Hepatocyte (in vitro differentiated cells): ENCODE results near the gene METTL21C. TPM values are rescaled to one million over a fixed set of nuclear protein-coding genes. Genes with fewer than 3 reads are reported as not detected.

Experiments
- DNase-seq: peaks from one replicate; pipeline ENCODE4 v3.0.0-alpha.2; 2016; ENCODE audit warnings: low spot score
- H2AFZ ChIP-seq: fragments of 200-600 bp; sonication (generic); 2 replicates; pipeline ENCODE4 v1.6.0; 2016; ENCODE audit warnings: antibody characterized with exemption, mild to moderate bottlenecking
- H3K27ac ChIP-seq: fragments of 200-600 bp; sonication (generic); 2 replicates; pipeline ENCODE4 v1.5.1; 2016; ENCODE audit warnings: mild to moderate bottlenecking
- H3K27me3 ChIP-seq: fragments of 200-600 bp; sonication (generic); 2 replicates; pipeline ENCODE4 v1.6.1; 2016
- H3K36me3 ChIP-seq: fragments of 200-600 bp; sonication (generic); replicated peaks from 2 replicates; pipeline ENCODE4 v1.5.1; 2016; ENCODE audit warnings: low read depth; ENCODE audit not compliant: insufficient read depth
- H3K4me1 ChIP-seq: fragments of 200-600 bp; sonication (generic); 2 replicates; pipeline ENCODE4 v1.5.1; 2016; ENCODE audit warnings: mild to moderate bottlenecking, moderate library complexity; ENCODE audit not compliant: insufficient read depth
- H3K4me2 ChIP-seq: fragments of 200-600 bp; sonication (generic); 2 replicates; pipeline ENCODE4 v1.6.0; 2016
- H3K4me3 ChIP-seq: fragments of 200-600 bp; sonication (generic); 2 replicates; pipeline ENCODE4 v1.5.1; 2016; ENCODE audit warnings: mild to moderate bottlenecking
- H3K79me2 ChIP-seq: fragments of 200-600 bp; sonication (generic); 2 replicates; pipeline ENCODE4 v1.6.0; 2017; ENCODE audit warnings: mild to moderate bottlenecking
- H3K9me2 ChIP-seq: fragments of 200-600 bp; sonication (generic); replicated peaks from 2 replicates; pipeline ENCODE4 v1.6.0; 2017; ENCODE audit warnings: mild to moderate bottlenecking; ENCODE audit not compliant: insufficient read depth
- H3K9me3 ChIP-seq: fragments of 200-600 bp; sonication (generic); 2 replicates; pipeline ENCODE4 v1.5.1; 2016; ENCODE audit warnings: low read depth, mild to moderate bottlenecking
- H4K20me1 ChIP-seq: fragments of 200-600 bp; sonication (generic); 2 replicates; pipeline ENCODE4 v1.6.0; 2016; ENCODE audit warnings: mild to moderate bottlenecking; ENCODE audit not compliant: insufficient read depth, poor library complexity, severe bottlenecking
- EZH2 ChIP-seq: fragments of 200-600 bp; sonication (generic); IDR thresholded peaks from 2 replicates; pipeline ENCODE4 v1.6.1; 2016; ENCODE audit warnings: antibody characterized with exemption, mild to moderate bottlenecking, borderline replicate concordance
- EZH2phosphoT487 ChIP-seq: fragments of 200-600 bp; sonication (generic); IDR thresholded peaks from one replicate; pipeline ENCODE4 v1.6.1; 2018; ENCODE audit warnings: antibody characterized with exemption, mild to moderate bottlenecking, low read depth, moderate library complexity; ENCODE audit not compliant: unreplicated experiment, severe bottlenecking
- WGBS: methylation state at CpG from one replicate; pipeline ENCODE4 v1.1.6; 2016; ENCODE audit warnings: low lambda C conversion rate; ENCODE audit errors: missing lambda C conversion rate; 5-methylcytosine and 5-hydroxymethylcytosine counted together
- polyA plus RNA-seq: library from polyadenylated mRNA; unstranded; fragments of >200 nt; fragmentation: Nextera tagmentation; extraction: Ambion mirVana; gene quantifications from 2 replicates; pipeline ENCODE4 v1.2.1, GENCODE V29; 2016
- total RNA-seq: library from RNA; depleted of rRNA; stranded (reverse); fragments of >200 nt; gene quantifications from 2 replicates; pipeline ENCODE4 v1.2.3, GENCODE V29; 2014
- TF ChIP-seq, protein P1 (sequence below): fragments of 200-600 bp; sonication (generic); IDR thresholded peaks from 2 replicates; pipeline ENCODE4 v1.5.1; 2016; ENCODE audit warnings: antibody characterized with exemption, mild to moderate bottlenecking; ENCODE audit not compliant: poor library complexity

Gene METTL21C
- total and polyA plus RNA-seq, 2 experiments from 2014 or later, result not detected

DNA sequence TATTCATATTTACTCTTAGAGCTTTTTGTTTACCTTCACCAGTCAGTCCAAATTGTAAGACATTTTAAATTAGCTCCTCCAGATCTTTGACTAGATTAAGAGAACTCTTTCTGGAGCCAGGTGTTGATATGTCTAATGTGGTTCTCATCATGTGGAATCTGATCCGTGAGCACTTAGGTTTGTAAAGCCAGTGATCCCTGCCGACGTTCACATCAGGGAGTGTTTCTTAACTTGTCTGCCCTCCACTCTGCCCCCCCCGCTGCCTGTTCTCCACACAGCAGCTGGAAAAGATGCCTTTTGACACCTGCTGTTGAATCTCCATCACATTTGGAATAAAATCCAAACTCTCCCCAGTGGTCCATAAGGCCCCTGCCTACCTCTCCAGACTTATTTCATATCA lies 17.7 kb downstream of the METTL21C start:
- WGBS, result 87% methylated on average over 4 of the region's 4 CpGs
- H3K27me3 ChIP-seq, result no peaks in the 10 kb centered on the region
- no peak for DNase-seq
- no peak overlapping the region for H3K4me2 ChIP-seq
- no peak overlapping the region for H2AFZ ChIP-seq
- no peak overlapping the region for H3K27ac ChIP-seq
- H3K4me3 ChIP-seq, result no peak overlapping the region
- H3K79me2 ChIP-seq, result no peaks in the 10 kb centered on the region
- no peaks in the 10 kb centered on the region for H3K4me1 ChIP-seq
- H3K36me3 ChIP-seq, result peaks cover 4% of the 10 kb centered on the region
- H4K20me1 ChIP-seq, result no peaks in the 10 kb centered on the region
- no peaks in the 10 kb centered on the region for H3K9me2 ChIP-seq
- TF ChIP-seq, protein P1, sequence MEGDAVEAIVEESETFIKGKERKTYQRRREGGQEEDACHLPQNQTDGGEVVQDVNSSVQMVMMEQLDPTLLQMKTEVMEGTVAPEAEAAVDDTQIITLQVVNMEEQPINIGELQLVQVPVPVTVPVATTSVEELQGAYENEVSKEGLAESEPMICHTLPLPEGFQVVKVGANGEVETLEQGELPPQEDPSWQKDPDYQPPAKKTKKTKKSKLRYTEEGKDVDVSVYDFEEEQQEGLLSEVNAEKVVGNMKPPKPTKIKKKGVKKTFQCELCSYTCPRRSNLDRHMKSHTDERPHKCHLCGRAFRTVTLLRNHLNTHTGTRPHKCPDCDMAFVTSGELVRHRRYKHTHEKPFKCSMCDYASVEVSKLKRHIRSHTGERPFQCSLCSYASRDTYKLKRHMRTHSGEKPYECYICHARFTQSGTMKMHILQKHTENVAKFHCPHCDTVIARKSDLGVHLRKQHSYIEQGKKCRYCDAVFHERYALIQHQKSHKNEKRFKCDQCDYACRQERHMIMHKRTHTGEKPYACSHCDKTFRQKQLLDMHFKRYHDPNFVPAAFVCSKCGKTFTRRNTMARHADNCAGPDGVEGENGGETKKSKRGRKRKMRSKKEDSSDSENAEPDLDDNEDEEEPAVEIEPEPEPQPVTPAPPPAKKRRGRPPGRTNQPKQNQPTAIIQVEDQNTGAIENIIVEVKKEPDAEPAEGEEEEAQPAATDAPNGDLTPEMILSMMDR, result no peak
- no peak for TF ChIP-seq EZH2phosphoT487
- TF ChIP-seq EZH2, result no peak
- no peaks in the 10 kb centered on the region for H3K9me3 ChIP-seq

DNA sequence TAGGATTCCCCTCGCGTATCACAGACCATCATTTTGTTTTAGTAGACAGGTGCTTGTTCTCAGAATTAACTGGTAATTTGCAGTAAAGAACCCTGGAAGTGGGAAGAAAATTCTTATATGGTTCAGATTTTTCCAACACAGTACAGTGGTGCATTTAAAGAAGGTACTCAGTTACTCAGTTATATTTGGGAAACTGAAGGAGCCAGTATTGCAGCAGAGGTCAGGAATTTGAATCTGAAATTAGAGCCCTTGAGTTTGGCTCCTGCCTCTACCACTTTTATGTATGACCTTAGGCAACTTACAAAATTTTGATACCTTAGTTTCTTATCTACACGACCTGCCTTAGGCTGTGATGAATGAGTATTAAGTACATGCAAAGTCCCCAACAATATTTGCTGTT lies 19.7 kb downstream of the METTL21C start:
- no peaks in the 10 kb centered on the region for H3K27me3 ChIP-seq
- 86% methylated on average over 3 of the region's 3 CpGs for WGBS
- H3K27ac ChIP-seq, result no peak overlapping the region
- DNase-seq, result no peak
- no peaks in the 10 kb centered on the region for H4K20me1 ChIP-seq
- no peak overlapping the region for H2AFZ ChIP-seq
- no peaks in the 10 kb centered on the region for H3K4me1 ChIP-seq
- peaks cover 4% of the 10 kb centered on the region for H3K36me3 ChIP-seq
- H3K79me2 ChIP-seq, result no peaks in the 10 kb centered on the region
- H3K4me2 ChIP-seq, result no peak overlapping the region
- no peaks in the 10 kb centered on the region for H3K9me2 ChIP-seq
- TF ChIP-seq, protein P1, result no peak
- no peak for TF ChIP-seq EZH2
- no peak for TF ChIP-seq EZH2phosphoT487
- no peak overlapping the region for H3K4me3 ChIP-seq
- H3K9me3 ChIP-seq, result no peaks in the 10 kb centered on the region

DNA sequence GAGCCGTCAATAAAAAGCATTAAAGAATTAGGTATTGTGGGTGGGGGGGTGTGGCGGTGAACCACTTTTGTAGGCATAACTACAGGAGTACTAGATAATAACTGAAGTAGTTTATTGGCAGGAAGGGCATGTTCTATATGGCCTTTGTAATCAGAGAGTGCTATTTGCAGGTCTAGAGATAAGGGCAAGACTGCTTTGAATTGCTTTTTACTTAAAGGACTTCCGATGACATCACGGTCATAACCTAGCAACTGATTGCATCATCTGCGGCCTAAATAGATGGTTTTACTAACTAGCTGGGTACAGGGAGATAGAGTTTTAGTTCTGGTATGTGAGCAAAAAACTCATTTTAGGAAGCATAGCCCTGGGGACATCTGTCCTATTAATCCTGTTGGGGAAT lies 24.7 kb downstream of the METTL21C start:
- H3K4me1 ChIP-seq, result no peaks in the 10 kb centered on the region
- no peaks in the 10 kb centered on the region for H4K20me1 ChIP-seq
- no peak overlapping the region for H3K4me2 ChIP-seq
- 66% methylated on average over 5 of the region's 5 CpGs for WGBS
- no peaks in the 10 kb centered on the region for H3K9me2 ChIP-seq
- H3K27ac ChIP-seq, result no peak overlapping the region
- H3K36me3 ChIP-seq, result peaks cover 4% of the 10 kb centered on the region
- H3K27me3 ChIP-seq, result no peaks in the 10 kb centered on the region
- no peak for TF ChIP-seq EZH2phosphoT487
- TF ChIP-seq, protein P1, result no peak
- no peak for TF ChIP-seq EZH2
- H3K79me2 ChIP-seq, result no peaks in the 10 kb centered on the region
- no peak for DNase-seq
- H3K9me3 ChIP-seq, result peaks cover 6% of the 10 kb centered on the region
- no peak overlapping the region for H3K4me3 ChIP-seq
- H2AFZ ChIP-seq, result no peak overlapping the region

DNA sequence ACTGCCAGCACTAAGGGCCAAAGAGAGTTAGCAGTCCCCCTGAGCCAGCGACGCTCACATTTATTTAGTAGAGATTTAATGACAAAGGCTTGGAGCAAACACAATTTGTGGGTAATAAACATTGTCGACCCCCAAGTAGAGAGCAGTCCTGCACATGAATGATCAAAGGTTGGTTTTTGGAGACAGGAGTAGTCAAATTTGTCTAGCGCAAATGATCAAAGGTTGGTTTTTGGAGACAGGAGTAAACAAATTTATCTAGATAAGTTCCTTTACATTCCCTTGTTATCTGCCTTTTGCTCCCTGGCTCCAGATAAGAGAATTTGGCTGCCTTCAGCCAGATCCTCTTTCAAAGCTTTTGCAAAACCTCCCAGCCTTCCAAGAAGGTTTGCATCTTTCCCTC lies 26.9 kb downstream of the METTL21C start:
- no peaks in the 10 kb centered on the region for H3K79me2 ChIP-seq
- H3K27me3 ChIP-seq, result no peaks in the 10 kb centered on the region
- peaks cover 6% of the 10 kb centered on the region for H3K9me3 ChIP-seq
- H3K4me1 ChIP-seq, result no peaks in the 10 kb centered on the region
- H2AFZ ChIP-seq, result no peak overlapping the region
- H3K9me2 ChIP-seq, result no peaks in the 10 kb centered on the region
- H3K4me2 ChIP-seq, result no peak overlapping the region
- DNase-seq, result no peak
- TF ChIP-seq, protein P1, result no peak
- no peak for TF ChIP-seq EZH2phosphoT487
- no peak for TF ChIP-seq EZH2
- no peak overlapping the region for H3K4me3 ChIP-seq
- no peaks in the 10 kb centered on the region for H4K20me1 ChIP-seq
- H3K36me3 ChIP-seq, result peaks cover 4% of the 10 kb centered on the region
- WGBS, result 85% methylated on average over 4 of the region's 4 CpGs
- H3K27ac ChIP-seq, result no peak overlapping the region
